B cell (primary cell): ENCODE results near the gene GMFB.

ENCODE experiments used
- CTCF ChIP-seq: fragments of 200-600 bp; IDR thresholded peaks from one replicate; pipeline ENCODE4 v1.8.0; 2022; ENCODE audit warnings: antibody characterized with exemption, mild to moderate bottlenecking
- EZH2 ChIP-seq: IDR thresholded peaks from 2 replicates; pipeline ENCODE4 v1.6.1; 2012; ENCODE audit warnings: borderline replicate concordance, low read depth, mild to moderate bottlenecking, moderate library complexity, low read length; ENCODE audit not compliant: insufficient read depth, poor library complexity, severe bottlenecking

- TF ChIP-seq CTCF = no peak
- no peak for TF ChIP-seq EZH2
Observed at GRCh38 chr14:54440037-54440436, 48.7 kb downstream of the GMFB start.
